Esophagus squamous epithelium (tissue), 5 donors: ENCODE results near the gene IRF2BPL. TPM values are rescaled to one million over a fixed set of nuclear protein-coding genes. Genes with fewer than 3 reads are reported as not detected.

Experiments
- DNase-seq: peaks from one replicate; lab custom pipeline; 2025; lab: John Stamatoyannopoulos, UW
- H3K27ac ChIP-seq, 4 donors: fragments of 200-600 bp; sonication (generic); one replicate each; pipeline ENCODE4 v1.5.1; 2016 to 2019; ENCODE audit warnings: mild to moderate bottlenecking in 1 of 4
- H3K27me3 ChIP-seq, 4 donors: fragments of 200-600 bp; sonication (generic); 1 replicate in 3 of 4; 2 replicates in 1 of 4; pipeline versions ENCODE4 v1.5.1 to v1.6.0; 2017 to 2021; ENCODE audit warnings: antibody characterized with exemption in 1 of 4
- H3K36me3 ChIP-seq, 3 donors: fragments of 200-600 bp; sonication (generic); one replicate each; pipeline ENCODE4 v1.5.1; 2016 to 2019
- H3K4me1 ChIP-seq, 3 donors: fragments of 200-600 bp; sonication (generic); one replicate each; pipeline ENCODE4 v1.5.1; 2017 to 2019
- H3K4me3 ChIP-seq, 4 donors: fragments of 200-600 bp; sonication (generic); 1 replicate in 3 of 4; 2 replicates in 1 of 4; pipeline ENCODE4 v1.5.1; 2016 to 2019; ENCODE audit warnings: mild to moderate bottlenecking in 2 of 4, moderate library complexity in 1 of 4
- H3K9me3 ChIP-seq, 3 donors: fragments of 200-600 bp; sonication (generic); one replicate each; pipeline ENCODE4 v1.5.1; 2016 to 2019
- CTCF ChIP-seq, 6 experiments: fragments of 450-650 bp in 4 of 6; fragments of 200-600 bp in 2 of 6; sonication (generic) in 2 of 6; IDR thresholded peaks; one replicate each; pipeline ENCODE4 v1.5.1; 2016 to 2019; ENCODE audit warnings: antibody characterized with exemption in 6 of 6, mild to moderate bottlenecking in 4 of 6, moderate library complexity in 4 of 6
- POLR2A ChIP-seq, 4 donors: fragments of 450-650 bp; IDR thresholded peaks; one replicate each; pipeline ENCODE4 v1.6.1; 2017; ENCODE audit warnings: antibody characterized with exemption in 4 of 4, mild to moderate bottlenecking in 4 of 4, moderate library complexity in 3 of 4
- WGBS, 2 donors: methylation state at CpG; one replicate each; pipeline ENCODE4 v1.1.5; 2018; 5-methylcytosine and 5-hydroxymethylcytosine counted together
- intact Hi-C: fragments of 100-400 bp; cut with DNase I; formaldehyde crosslinking; loops from one replicate; pipeline ENCODE4 v1.15.0; 2022
- total RNA-seq, 4 donors: library from RNA; depleted of rRNA; stranded (reverse); fragments of >200 nt; gene quantifications; one replicate each; pipeline ENCODE4 v1.1.0, GENCODE V29; 2016
- donor health status: DM: yes; HTN: yes; CAD: no.

IRF2BPL gene
- total RNA-seq, 4 donors from 2014 or later: 15.8 to 28.8 (median 24.0) TPM

GRCh38 chr14:77011245-77011644, 17.3 kb downstream of the IRF2BPL start:
- no peak overlapping the region for H3K4me3 ChIP-seq
- peaks cover 32 to 86% (median 43%) of the 10 kb centered on the region in 3 donors for H3K4me1 ChIP-seq
- no peaks in the 10 kb centered on the region for H3K9me3 ChIP-seq
- H3K27me3 ChIP-seq: no peaks in the 10 kb centered on the region
- intact Hi-C loops: no loop called here
- no peaks in the 10 kb centered on the region for H3K36me3 ChIP-seq
- no peak for DNase-seq
- TF ChIP-seq POLR2A (IDR thresholded peaks at IDR 0.05) (no peak), CTCF (IDR thresholded peaks at IDR 0.05) (peak in 3 of 6 experiments; percentile 17 to 42 (median 24))
- no peak overlapping the region for H3K27ac ChIP-seq
- WGBS, 2 donors: 20 to 90% methylated on average over 1 to 4 of the region's 4 CpGs

- TF ChIP-seq CTCF (IDR thresholded peaks at IDR 0.05): no peak
- TF ChIP-seq POLR2A (IDR thresholded peaks at IDR 0.05): no peak
- intact Hi-C loops: no loop called here
- no peaks in the 10 kb centered on the region for H3K27me3 ChIP-seq
- peaks cover 36 to 98% (median 36%) of the 10 kb centered on the region in 3 donors for H3K4me1 ChIP-seq
- DNase-seq: no peak
- H3K36me3 ChIP-seq: no peaks in the 10 kb centered on the region
- WGBS, 2 donors: 61% methylated on average over 3 of the region's 3 CpGs; no CpG with 5 or more reads in 1 of the 2 donors
- no peak overlapping the region for H3K4me3 ChIP-seq
- no peaks in the 10 kb centered on the region for H3K9me3 ChIP-seq
- H3K27ac ChIP-seq: peak overlapping the region; percentile 79 to 93 (median 89)
These were observed 19.5 kb downstream of the IRF2BPL start for GRCh38 chr14:77009014-77009413.

- DNase-seq: no peak
- WGBS, 2 donors: 70 to 78% methylated on average over 4 of the region's 4 CpGs
- H3K9me3 ChIP-seq: no peaks in the 10 kb centered on the region
- TF ChIP-seq CTCF (IDR thresholded peaks at IDR 0.05) (no peak), POLR2A (IDR thresholded peaks at IDR 0.05) (no peak)
- no peaks in the 10 kb centered on the region for H3K36me3 ChIP-seq
- peak overlapping the region; percentile 79 to 93 (median 89) for H3K27ac ChIP-seq
- no peaks in the 10 kb centered on the region for H3K27me3 ChIP-seq
- H3K4me3 ChIP-seq: no peak overlapping the region
- H3K4me1 ChIP-seq: peaks cover 31 to 98% (median 38%) of the 10 kb centered on the region in 3 donors
- intact Hi-C loops: no loop called here
These were observed 20.0 kb downstream of the IRF2BPL start for GRCh38 chr14:77008541-77008940.

GRCh38 chr14:77007975-77008421, 20.5 kb downstream of the IRF2BPL start:
- Histone ChIP-seq H3K36me3 (no peaks in the 10 kb centered on the region), H3K27me3 (no peaks in the 10 kb centered on the region), H3K27ac (peak overlapping the region; percentile 79 to 93 (median 89)), H3K9me3 (no peaks in the 10 kb centered on the region), H3K4me1 (peaks cover 30 to 96% (median 38%) of the 10 kb centered on the region in 3 donors), H3K4me3 (peak overlapping the region in 1 of 4 donors; percentile 3)
- no peak for TF ChIP-seq POLR2A (IDR thresholded peaks at IDR 0.05)
- TF ChIP-seq CTCF (IDR thresholded peaks at IDR 0.05): no peak
- 28 to 29% methylated on average over 1 to 2 of the region's 3 CpGs for WGBS, 2 donors
- intact Hi-C loops: no loop called here
- DNase-seq: no peak

GRCh38 chr14:77007183-77007974, 21.1 kb downstream of the IRF2BPL start:
- H3K27me3 ChIP-seq: no peaks in the 10 kb centered on the region
- intact Hi-C loops: no loop called here
- peaks cover 30 to 95% (median 38%) of the 10 kb centered on the region in 3 donors for H3K4me1 ChIP-seq
- 40 to 48% methylated on average over 18 of the region's 18 CpGs for WGBS, 2 donors
- H3K27ac ChIP-seq: peak overlapping the region; percentile 79 to 93 (median 89)
- no peaks in the 10 kb centered on the region for H3K36me3 ChIP-seq
- no peak for DNase-seq
- H3K9me3 ChIP-seq: no peaks in the 10 kb centered on the region
- H3K4me3 ChIP-seq: peak overlapping the region in 1 of 4 donors; percentile 3
- TF ChIP-seq POLR2A (IDR thresholded peaks at IDR 0.05) (no peak), CTCF (IDR thresholded peaks at IDR 0.05) (no peak)
